OCI-LY1 (cell line): ENCODE data around the gene VDR.

ENCODE experiments used
- H2AFZ ChIP-seq: fragments of 200-600 bp; sonication (generic), shearing (Covaris generic); 2 replicates; pipeline ENCODE4 v1.6.0; 2014; ENCODE audit warnings: antibody characterized with exemption, mild to moderate bottlenecking, low read length
- H3F3A ChIP-seq: fragments of 200-600 bp; sonication (generic), shearing (Covaris generic); 2 replicates; pipeline ENCODE4 v1.6.0; 2014; ENCODE audit warnings: mild to moderate bottlenecking, antibody characterized with exemption, low read length, moderate library complexity; ENCODE audit not compliant: insufficient read depth
- H3K27ac ChIP-seq: fragments of 200-600 bp; sonication (generic); 2 replicates; pipeline ENCODE4 v1.5.1; 2014; ENCODE audit warnings: low read length, mixed run types, mild to moderate bottlenecking, low read depth; ENCODE audit not compliant: poor library complexity, severe bottlenecking
- H3K27me3 ChIP-seq: fragments of 200-600 bp; sonication (generic); 2 replicates; pipeline ENCODE4 v1.6.0; 2014; ENCODE audit warnings: antibody characterized with exemption, mild to moderate bottlenecking, low read length, moderate library complexity; ENCODE audit not compliant: insufficient read depth
- H3K36me3 ChIP-seq: fragments of 200-600 bp; sonication (generic); 2 replicates; pipeline ENCODE4 v1.6.1; 2014; ENCODE audit warnings: mild to moderate bottlenecking, antibody characterized with exemption, low read length, moderate library complexity, mixed read lengths; ENCODE audit not compliant: insufficient read depth
- H3K4me1 ChIP-seq: fragments of 200-600 bp; sonication (generic); 2 replicates; pipeline ENCODE4 v1.5.1; 2014; ENCODE audit warnings: mild to moderate bottlenecking, low read length, moderate library complexity; ENCODE audit not compliant: insufficient read depth, severe bottlenecking
- H3K4me2 ChIP-seq: fragments of 200-600 bp; sonication (generic), shearing (Covaris generic); 2 replicates; pipeline ENCODE4 v1.6.1; 2014; ENCODE audit warnings: low read length
- H3K4me3 ChIP-seq: fragments of 200-600 bp; sonication (generic); 2 replicates; pipeline ENCODE4 v1.5.1; 2014; ENCODE audit warnings: low read length, low read depth, mild to moderate bottlenecking, mixed read lengths; ENCODE audit not compliant: poor library complexity, severe bottlenecking
- H3K79me2 ChIP-seq: fragments of 200-600 bp; shearing (Covaris generic); 2 replicates; pipeline ENCODE4 v1.6.1; 2016; ENCODE audit warnings: mixed run types, low read length, mixed read lengths; ENCODE audit not compliant: insufficient read depth
- H3K9ac ChIP-seq: fragments of 200-600 bp; sonication (generic), shearing (Covaris generic); 2 replicates; pipeline ENCODE4 v1.6.1; 2014; ENCODE audit warnings: mild to moderate bottlenecking, low read length, mixed read lengths
- H3K9me2 ChIP-seq: fragments of 200-600 bp; sonication (generic), shearing (Covaris generic); 2 replicates; pipeline ENCODE4 v1.6.1; 2014; ENCODE audit warnings: low read depth, mild to moderate bottlenecking, low read length, mixed read lengths
- H3K9me3 ChIP-seq: fragments of 200-600 bp; shearing (Covaris generic); 2 replicates; pipeline ENCODE4 v1.6.1; 2014; ENCODE audit warnings: low read length, mixed read lengths
- H4K20me1 ChIP-seq: fragments of 200-600 bp; sonication (generic), shearing (Covaris generic); 2 replicates; pipeline ENCODE4 v1.6.0; 2016; ENCODE audit warnings: mild to moderate bottlenecking, low read length; ENCODE audit not compliant: insufficient read depth
- EZH2 ChIP-seq: fragments of 200-600 bp; sonication (generic), shearing (Covaris generic); IDR thresholded peaks from 2 replicates; pipeline ENCODE4 v1.8.0; 2017; ENCODE audit warnings: borderline replicate concordance, mixed run types, mild to moderate bottlenecking, antibody characterized with exemption, low read length, moderate library complexity, mixed read lengths
- TF ChIP-seq, protein P1 (sequence below): fragments of 200-600 bp; sonication (generic), shearing (Covaris generic); IDR thresholded peaks from 2 replicates; pipeline ENCODE4 v1.5.1; 2017; ENCODE audit warnings: mild to moderate bottlenecking, antibody characterized with exemption, low read length, moderate library complexity, mixed read lengths

Gene VDR

DNA sequence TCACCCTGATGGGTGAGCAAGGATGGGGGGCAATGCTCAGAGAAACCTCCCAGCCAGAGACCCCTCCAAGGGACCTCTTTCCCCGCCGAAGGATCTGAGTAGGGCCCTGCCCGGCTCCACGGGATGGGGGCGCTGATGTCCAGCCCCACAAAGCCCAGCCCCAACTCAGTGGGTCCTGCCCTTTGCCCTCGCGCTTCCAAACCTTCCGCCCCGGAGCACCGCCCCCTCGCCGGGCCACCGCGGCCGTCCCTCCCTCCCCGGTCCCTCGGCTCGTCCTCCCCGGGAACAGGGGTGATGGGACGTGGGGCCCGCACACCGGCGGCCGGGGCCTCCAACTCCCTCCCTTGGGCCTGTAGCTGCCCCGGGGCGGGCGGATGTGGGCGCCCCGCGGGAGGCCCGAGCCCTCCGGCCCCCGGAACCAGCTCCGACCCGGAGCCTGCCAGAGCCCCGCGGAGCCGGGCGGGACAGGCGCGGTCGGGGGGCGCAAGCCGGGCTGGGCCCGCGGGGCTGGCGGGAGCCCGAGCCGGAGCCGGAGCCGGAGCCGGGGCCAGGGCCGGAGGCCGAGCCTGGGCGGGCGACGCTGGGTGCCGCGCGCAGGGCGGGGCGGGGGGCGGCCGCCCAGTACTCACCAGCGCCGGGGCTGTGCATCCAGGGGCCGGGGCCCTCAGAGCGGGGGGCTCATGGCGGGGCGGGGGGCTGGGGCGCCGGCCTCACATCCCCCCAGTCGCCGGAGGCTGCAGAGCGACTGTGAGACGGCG is 85.5 kb downstream of the VDR start:
- Histone ChIP-seq H4K20me1 (no peaks in the 10 kb centered on the region), H2AFZ (no peak overlapping the region), H3K4me1 (peaks cover 86% of the 10 kb centered on the region), H3K79me2 (peaks cover 33% of the 10 kb centered on the region), H3K9me2 (no peaks in the 10 kb centered on the region), H3K27ac (peak overlapping the region; percentile 98), H3K36me3 (peaks cover 10% of the 10 kb centered on the region; the same call in 1 of the 2 replicates), H3K9me3 (no peaks in the 10 kb centered on the region), H3K9ac (peak overlapping the region; percentile 87), H3K4me2 (peak overlapping the region; percentile 70), H3K27me3 (no peaks in the 10 kb centered on the region), H3K4me3 (peak overlapping the region; percentile 96), H3F3A (no peaks in the 10 kb centered on the region)
- TF ChIP-seq, protein P1, sequence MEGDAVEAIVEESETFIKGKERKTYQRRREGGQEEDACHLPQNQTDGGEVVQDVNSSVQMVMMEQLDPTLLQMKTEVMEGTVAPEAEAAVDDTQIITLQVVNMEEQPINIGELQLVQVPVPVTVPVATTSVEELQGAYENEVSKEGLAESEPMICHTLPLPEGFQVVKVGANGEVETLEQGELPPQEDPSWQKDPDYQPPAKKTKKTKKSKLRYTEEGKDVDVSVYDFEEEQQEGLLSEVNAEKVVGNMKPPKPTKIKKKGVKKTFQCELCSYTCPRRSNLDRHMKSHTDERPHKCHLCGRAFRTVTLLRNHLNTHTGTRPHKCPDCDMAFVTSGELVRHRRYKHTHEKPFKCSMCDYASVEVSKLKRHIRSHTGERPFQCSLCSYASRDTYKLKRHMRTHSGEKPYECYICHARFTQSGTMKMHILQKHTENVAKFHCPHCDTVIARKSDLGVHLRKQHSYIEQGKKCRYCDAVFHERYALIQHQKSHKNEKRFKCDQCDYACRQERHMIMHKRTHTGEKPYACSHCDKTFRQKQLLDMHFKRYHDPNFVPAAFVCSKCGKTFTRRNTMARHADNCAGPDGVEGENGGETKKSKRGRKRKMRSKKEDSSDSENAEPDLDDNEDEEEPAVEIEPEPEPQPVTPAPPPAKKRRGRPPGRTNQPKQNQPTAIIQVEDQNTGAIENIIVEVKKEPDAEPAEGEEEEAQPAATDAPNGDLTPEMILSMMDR: peak; percentile 33; the same call in 1 of the 2 replicates
- TF ChIP-seq EZH2: no peak

DNA sequence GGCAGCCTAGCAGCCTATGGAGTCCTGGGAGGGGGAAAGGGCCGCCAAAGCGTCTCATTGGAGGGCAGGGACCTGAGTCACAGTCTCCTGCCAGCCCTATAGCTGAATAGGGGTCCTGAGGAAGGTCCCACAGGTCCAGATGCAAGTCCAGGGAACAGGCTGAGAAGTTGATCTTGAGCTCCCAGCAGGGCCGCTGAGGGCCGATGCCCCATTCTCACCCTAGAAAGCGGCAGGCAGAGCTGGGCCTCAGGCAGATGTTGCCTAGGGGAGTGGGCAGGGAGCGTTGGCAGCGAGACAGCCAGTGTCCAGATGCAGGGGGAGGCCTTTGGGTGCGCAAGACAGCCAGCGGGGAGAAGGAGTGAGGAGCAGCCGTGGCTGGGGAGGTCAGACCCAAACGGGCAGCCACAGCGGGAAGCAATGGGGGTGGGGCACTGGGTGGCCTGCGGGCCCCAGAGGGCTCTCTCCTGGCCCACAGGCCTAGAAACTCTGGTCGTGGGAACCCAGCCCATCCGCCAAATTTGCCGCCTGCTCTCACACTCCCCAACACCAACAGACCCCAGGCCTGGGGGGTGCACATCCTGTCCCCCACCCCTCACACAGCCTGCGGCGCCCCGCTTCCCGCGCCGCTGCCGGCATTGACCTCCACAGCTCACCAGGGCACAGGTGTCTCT is 86.2 kb downstream of the VDR start:
- H3K9ac ChIP-seq: peak overlapping the region; percentile 87
- H3K27me3 ChIP-seq: no peaks in the 10 kb centered on the region
- H3K79me2 ChIP-seq: peaks cover 33% of the 10 kb centered on the region
- H4K20me1 ChIP-seq: no peaks in the 10 kb centered on the region
- peaks cover 86% of the 10 kb centered on the region for H3K4me1 ChIP-seq
- H3K9me3 ChIP-seq: no peaks in the 10 kb centered on the region
- TF ChIP-seq, protein P1: no peak
- no peak for TF ChIP-seq EZH2
- H3K9me2 ChIP-seq: no peaks in the 10 kb centered on the region
- H2AFZ ChIP-seq: no peak overlapping the region
- no peaks in the 10 kb centered on the region for H3F3A ChIP-seq
- H3K4me3 ChIP-seq: peak overlapping the region; percentile 96
- H3K27ac ChIP-seq: peak overlapping the region; percentile 98
- peaks cover 10% of the 10 kb centered on the region; the same call in 1 of the 2 replicates for H3K36me3 ChIP-seq
- peak overlapping the region; percentile 70 for H3K4me2 ChIP-seq

DNA sequence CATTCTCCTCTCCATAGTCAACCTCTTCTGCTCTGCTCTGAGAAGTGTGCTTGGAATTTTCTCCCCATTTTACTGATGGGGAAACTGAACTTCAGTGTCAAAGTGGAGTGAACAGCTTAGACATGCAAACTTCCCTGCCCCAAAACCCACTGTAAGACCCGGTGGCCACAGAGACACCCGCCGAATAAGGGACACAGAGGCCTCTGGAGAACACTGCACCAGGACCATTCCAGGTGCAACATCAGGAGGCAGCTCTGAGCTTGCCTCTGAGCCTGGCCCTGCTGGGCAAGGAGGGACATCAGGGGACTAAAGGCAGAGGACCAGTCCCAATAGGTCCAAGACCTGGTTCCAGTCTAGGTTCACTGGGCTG is 86.8 kb downstream of the VDR start:
- Histone ChIP-seq H3K27ac (peak overlapping the region; percentile 98), H2AFZ (no peak overlapping the region), H3F3A (no peaks in the 10 kb centered on the region), H3K9me2 (no peaks in the 10 kb centered on the region), H3K4me3 (peak overlapping the region; percentile 96), H3K79me2 (peaks cover 33% of the 10 kb centered on the region), H3K27me3 (no peaks in the 10 kb centered on the region), H4K20me1 (no peaks in the 10 kb centered on the region), H3K4me2 (peak overlapping the region; percentile 70), H3K9ac (peak overlapping the region; percentile 87), H3K36me3 (peaks cover 10% of the 10 kb centered on the region; the same call in 1 of the 2 replicates), H3K9me3 (no peaks in the 10 kb centered on the region), H3K4me1 (peaks cover 87% of the 10 kb centered on the region)
- TF ChIP-seq, protein P1: no peak; the same call in 1 of the 2 replicates
- TF ChIP-seq EZH2: no peak
